ENCODE results near the gene YJU2. TPM values are rescaled to one million over a fixed set of nuclear protein-coding genes. Genes with fewer than 3 reads are reported as not detected.
A peak's percentile ranks its signal among the peaks of the same experiment; 100 is the strongest.

The YJU2 gene
- total and polyA plus RNA-seq, 2 of the 13 experiments (the other 11 are each of a cell fraction or from before 2014, with no cell fraction given): 9.3 to 17.9 TPM

GRCh38 chr19:4224470-4224869 lies 22.4 kb upstream of the YJU2 start (continued):
- TF ChIP-seq HMGXB4 (CRISPR knock-in tag; IDR thresholded peaks at IDR 0.05; ENCODE audit: borderline replicate concordance in 1 of 2, low read depth in 1 of 2) (no peak), SATB2 (CRISPR knock-in tag; IDR thresholded peaks at IDR 0.05) (no peak), EHMT2 (IDR thresholded peaks at IDR 0.05; ENCODE audit: borderline replicate concordance, low read depth, low read length) (no peak), SP5 (CRISPR knock-in tag; IDR thresholded peaks at IDR 0.05; ENCODE audit: borderline replicate concordance, low read depth) (no peak), MNT (IDR thresholded peaks at IDR 0.05) (no peak), ZSCAN25 (CRISPR knock-in tag; IDR thresholded peaks at IDR 0.05) (no peak), PCBP1 (IDR thresholded peaks at IDR 0.05; ENCODE audit: borderline replicate concordance, low read depth, low read length) (no peak), TIGD3 (CRISPR knock-in tag; IDR thresholded peaks at IDR 0.05; ENCODE audit: borderline replicate concordance) (no peak), ZNF530 (CRISPR knock-in tag; IDR thresholded peaks at IDR 0.05; ENCODE audit: low read depth) (no peak), IRF9 (CRISPR knock-in tag; IDR thresholded peaks at IDR 0.05; ENCODE audit: borderline replicate concordance) (no peak), PRDM4 (CRISPR knock-in tag; IDR thresholded peaks at IDR 0.05; ENCODE audit: borderline replicate concordance) (no peak), ARID4A (CRISPR knock-in tag; IDR thresholded peaks at IDR 0.05; ENCODE audit: borderline replicate concordance) (peak; percentile 34; the same call in 1 of the 2 replicates), ZNF790 (CRISPR knock-in tag; IDR thresholded peaks at IDR 0.05; ENCODE audit: borderline replicate concordance) (no peak), ZMYM2 (CRISPR knock-in tag; IDR thresholded peaks at IDR 0.05) (peak; percentile 43; the same call in 1 of the 2 replicates)
